ENCODE results near the gene CAAP1.

DNA sequence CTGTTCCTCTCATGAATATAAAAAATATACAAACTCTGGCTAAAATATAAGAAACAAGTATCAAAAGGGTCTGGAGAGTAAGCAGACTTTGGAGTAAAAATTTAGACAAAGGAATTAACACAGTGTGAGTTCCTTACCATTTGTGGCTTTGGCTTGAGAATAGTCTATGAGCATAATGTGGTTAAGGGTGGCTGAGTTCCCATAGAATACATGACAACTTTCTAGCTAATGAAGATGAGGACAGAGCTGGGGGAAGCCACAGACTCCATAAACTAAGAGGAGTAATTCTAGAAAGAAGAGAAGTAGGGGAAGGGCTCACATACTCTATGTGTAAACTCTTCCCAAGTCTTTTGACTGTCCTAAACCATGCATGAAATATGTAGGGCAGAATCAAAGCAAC lies 79.4 kb downstream of the CAAP1 start:
- TF ChIP-seq EZH2 (IDR thresholded peaks at IDR 0.05; ENCODE audit: low read length, unreplicated experiment) (no peak), CTCF (conservative IDR thresholded peaks at IDR 0.05; ENCODE audit: low read depth, low read length) (no peak)
